Stimulated activated CD8-positive, alpha-beta memory T cell treated with anti-CD3 and anti-CD28 coated beads, Interleukin-12 subunit alpha, Interleukin-12 subunit beta, amount 100 ng/mL, for 24 hours (primary cell): ENCODE measurements around the gene BLZF1.
"Not testable (repeated sequence)": the region's sequence is repeated elsewhere in the genome, so short reads cannot be mapped to it uniquely, and the experiment has no call there.

Source experiments
- DNase-seq: peaks from one replicate; pipeline ENCODE4 v3.0.0-alpha.2; 2020; ENCODE audit errors: extremely low read depth

BLZF1 gene

DNA sequence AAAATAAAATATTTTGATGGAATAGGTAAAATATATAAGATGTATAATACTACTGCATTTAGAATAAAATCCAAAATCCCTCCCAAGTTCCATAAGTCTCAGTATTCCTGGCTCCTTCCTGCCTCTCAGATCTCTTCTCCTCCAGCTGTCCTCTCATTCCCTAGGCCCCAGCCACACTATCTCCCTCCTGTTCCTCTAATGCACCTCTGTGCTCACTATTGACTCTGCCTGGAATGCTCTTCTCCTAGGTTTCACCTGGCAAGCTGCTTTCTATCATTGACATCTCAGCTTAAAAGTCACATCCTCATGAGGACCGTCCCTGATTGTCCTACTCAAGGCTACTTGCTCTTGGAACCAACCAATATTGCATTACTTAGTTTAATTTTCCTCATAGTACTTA is 7.6 kb upstream of the BLZF1 start:
- no peak for DNase-seq

DNA sequence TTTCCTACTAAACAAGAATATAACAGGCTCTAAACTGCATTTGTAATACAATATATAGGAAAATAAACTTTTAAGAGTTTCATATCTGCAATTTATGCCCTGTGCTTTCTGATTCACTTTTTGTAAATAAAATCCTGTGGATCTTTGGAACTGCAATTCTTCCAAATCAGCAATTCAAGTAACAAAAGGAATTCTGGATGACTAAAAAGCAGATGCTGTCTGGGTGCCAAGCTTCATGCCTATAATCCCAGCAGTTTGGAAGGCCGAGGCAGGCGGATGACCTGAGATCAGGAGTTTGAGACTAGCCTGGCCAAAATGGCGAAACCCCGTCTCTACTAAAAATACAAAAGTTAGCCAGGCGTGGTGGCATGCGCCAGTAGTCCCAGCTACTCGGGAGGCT is 6.7 kb upstream of the BLZF1 start:
- no peak for DNase-seq

DNA sequence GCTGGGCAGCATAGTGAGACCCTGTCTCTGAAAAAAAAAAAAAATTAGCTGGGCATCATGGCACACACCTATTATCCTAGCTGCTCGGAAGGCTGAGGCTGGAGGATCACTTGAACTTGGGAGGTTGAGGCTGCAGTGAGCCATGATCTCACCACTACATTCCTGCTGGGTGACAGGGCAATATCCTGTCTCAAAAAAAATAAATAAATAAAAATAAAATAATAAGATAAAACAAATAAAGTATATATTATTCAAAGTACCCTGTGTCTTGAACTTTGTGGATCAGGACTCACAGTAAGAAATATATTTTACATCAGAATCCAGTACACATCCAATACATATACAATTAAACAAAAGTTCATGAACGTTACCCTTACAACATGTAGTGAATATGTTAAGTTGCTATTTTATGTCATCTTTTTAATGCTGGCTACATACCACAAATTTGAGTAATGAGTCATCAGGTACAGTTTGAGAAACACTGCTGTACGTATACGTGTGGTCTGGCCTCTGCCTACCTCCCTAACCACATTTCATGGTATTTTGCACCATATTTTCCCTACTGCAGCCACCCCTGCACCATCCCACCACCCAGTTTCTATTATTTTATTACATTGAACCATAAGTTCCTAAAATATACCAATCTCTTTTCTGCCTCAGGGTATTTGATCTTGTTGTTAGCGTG is 4.8 kb upstream of the BLZF1 start:
- DNase-seq = no peak

DNA sequence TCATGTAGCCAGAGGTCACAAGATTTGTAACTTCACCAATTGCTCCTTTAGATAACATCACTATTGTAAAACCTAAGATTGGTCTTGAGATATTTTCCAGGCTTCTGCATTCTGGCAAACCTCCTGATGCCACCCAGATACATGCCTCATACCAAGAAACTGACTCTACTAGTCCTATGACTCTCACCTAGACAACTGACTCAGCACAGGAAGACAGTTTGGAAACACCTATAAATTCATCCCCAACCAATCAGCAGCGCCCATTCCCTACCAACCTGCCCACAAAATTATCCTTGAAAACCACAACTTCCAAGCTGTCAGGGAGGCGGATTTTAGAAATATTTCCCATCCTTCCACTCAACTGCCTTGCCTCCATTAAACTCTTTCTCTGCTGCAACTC is 3.0 kb upstream of the BLZF1 start:
- no peak for DNase-seq

DNA sequence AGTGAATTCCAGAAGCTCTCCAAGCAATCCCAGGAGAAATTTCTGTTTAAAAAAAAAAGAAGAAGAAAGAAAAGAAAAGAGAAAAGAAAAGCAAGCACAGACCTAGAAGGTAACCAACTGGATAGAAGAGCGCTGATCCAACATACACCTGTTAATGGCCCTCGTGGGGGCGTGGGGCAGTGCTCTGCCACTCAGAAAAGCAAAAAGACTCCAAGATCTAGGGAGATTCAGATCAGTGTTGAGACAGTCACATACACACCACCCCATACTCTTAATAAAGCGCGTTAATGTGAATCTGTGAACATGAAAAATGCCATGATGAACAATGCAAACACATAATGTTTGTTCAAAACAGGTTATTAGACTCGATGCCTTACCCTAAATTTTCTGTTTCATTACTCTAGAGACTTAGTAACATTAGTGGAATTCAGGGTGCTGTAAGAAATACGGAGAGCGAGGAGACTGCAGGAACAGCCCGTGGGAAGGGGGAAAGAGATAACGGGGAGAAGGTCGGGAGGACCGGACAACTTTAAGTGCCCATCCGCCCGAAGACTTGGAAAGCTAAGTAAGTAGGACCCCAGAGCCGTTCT is 804 bp upstream of the BLZF1 start:
- no peak for DNase-seq

DNA sequence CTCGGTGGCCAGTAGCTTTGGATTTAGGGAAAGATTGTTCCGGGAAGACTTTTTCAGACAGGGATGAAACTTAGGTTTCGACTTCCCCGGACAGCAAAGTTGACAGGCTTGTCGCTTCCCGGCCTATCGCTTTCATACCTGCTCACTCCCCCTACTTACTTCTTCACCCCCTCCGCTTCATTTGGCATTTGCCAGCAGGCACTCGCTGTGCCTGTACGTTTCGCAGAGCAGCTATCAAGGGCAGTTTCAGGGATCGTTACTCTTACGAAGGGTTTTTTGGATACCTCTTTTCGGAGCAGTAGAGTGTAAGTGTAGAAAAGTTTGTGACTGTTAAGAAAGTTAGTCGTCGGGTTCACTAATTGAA is 393 bp downstream of the BLZF1 start:
- no peak for DNase-seq

DNA sequence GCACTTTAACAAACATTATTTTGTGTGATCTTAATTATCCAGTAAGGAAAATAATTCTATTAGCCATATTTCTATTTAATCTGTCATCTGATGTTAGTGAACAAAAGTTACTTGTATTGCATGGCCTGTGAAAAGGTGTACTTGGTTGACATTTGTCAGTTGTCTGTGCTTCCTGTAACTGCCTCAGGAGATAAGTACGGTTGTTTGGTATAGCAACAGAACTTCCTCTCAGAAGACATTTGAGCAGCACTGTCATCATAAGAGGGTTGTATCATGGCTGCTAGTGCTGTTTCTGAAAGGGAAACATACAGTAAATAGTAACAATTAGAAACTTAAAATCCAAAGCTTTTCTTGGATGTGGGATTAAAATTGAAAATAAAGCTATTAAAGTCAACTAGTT is 3.4 kb downstream of the BLZF1 start:
- DNase-seq = no peak

DNA sequence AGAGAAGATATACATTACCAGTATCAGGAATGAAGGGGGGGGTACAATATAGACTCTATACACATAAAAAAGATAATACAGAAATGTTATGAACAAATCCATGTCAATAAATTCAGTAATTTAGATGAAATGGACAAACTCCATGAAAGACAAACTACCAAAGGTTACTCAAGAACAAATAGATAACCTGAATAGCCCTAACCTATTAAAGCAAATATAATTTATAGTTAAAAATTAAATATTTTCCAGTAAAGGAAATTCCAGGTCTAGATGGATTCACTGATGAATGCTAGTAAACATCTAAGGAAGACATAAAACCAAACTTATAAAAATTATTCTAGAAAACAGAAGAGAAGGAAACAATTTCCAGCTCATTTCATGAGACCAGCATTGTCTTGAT is 13.2 kb downstream of the BLZF1 start:
- no peak for DNase-seq

DNA sequence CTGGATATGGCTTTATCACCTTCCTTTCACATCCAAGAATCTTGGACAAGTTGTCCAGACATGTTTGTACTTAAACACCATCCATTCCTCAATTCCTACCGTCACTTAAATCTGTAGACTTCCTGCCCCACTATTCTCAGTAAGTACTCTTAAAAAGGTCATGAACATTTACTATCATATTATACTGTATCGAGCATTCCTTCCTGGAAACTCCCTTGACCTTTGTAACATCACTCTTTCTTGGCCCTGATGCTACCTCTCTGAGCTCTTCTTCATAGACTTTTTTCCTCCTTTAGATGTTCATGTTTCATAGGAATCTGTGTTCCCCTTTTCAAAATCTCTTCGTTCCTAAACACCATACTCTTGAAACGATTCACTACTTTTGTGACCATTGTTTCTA is 15.5 kb downstream of the BLZF1 start:
- DNase-seq = no peak

DNA sequence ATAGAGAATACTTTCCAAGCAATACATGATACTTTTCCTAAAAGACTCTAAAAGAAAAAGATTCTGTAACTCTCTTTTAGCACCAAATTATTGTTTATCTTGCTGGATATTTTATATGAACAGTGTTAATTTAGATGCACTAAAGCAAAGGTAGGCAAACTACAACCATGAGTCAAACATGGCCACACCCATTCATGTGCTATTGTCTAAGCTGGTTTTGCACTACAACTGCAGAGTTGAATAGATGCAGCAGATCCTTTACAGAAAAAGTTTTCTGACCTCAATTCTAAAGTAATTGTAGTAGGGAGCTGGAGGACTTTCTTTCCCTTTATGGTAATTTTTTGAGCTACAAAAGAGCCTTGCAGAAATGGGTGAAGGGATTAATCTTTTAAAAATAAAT is 19.4 kb downstream of the BLZF1 start:
- DNase-seq = no peak

DNA sequence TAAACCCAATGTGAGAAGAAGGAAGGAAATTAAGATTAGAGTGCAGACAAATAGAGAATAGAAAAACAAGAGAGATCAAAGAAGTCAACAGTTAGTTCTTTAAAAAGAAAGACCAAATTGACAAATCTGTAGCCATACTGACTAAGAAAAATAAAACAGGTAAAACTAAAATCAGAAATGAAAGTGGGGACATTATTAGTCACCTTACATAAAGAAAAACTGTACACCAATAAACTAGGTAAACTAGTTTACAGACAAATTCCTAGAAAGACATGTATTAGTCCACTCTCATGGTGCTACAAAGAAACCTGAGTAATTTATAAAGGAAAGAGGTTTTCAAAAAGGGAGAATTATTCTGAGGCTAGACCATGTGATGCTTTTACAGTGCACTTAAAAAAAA is 22.3 kb downstream of the BLZF1 start:
- no peak for DNase-seq

DNA sequence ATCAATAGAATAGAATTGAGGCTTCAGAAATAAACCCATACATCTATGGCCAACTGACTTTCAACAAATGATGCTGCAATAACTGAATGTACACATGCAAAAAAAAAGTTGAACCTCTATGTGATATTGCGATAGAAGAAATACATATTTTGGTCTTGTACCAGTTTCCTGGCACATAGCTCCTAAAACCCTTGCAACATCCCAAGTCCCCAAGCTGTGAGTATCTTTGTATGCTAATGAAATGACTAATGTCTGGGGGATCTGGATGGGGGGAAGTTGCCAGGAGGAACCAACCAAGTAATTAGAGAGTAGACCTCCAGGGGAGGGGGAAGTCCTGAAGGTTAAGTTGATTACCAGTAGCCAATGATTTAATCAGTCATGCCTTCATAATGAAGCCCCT is 24.4 kb downstream of the BLZF1 start:
- no peak for DNase-seq

DNA sequence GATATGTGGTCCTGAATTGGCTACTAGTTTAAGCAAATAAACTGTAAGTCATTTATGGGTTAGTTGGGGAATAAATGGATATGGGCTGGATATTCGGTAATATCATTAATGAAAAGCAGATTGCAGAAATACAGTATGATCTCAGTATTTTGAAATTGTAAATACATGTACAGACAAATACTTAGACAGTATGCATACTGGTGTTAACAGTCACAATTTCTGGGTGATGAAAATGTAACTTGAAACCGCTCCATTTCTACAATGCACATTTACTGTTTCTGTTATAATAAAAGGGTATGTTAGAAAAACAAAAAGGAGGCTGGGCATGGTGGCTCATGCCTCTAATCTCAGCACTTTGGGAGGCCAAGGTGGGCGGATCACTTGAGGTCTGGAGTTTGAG is 28.0 kb downstream of the BLZF1 start:
- DNase-seq = no peak

DNA sequence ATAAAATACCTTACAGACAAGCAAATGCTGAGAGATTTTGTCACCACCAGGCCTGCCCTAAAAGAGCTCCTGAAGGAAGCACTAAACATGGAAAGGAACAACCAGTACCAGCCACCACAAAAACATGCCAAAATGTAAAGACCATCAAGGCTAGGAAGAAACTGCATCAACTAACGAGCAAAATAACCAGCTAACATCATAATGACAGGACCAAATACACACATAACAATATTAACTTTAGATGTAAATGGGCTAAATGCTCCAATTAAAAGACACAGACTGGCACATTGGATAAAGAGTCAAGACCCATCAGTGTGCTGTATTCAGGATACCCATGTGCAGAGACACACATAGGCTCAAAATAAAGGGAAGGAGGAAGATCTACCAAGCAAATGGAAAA is 34.6 kb downstream of the BLZF1 start:
- not testable (repeated sequence) for DNase-seq

DNA sequence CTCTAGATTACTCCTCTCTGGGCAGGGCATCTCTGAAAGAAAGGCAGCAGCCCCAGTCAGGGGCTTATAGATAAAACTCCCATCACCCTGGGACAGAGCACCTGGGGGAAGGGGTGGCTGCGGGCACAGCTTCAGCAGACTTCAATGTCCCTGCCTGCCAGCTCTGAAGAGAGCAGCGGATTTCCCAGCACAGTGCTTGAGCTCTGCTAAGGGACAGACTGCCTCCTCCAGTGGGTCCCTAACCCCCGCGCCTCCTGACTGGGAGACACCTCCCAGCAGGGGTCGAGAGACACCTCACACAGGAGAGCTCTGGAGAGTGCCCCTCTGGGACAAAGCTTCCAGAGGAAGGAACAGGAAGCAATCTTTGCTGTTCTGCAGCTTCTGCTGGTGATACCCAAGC is 40.3 kb downstream of the BLZF1 start:
- DNase-seq = not testable (repeated sequence)

DNA sequence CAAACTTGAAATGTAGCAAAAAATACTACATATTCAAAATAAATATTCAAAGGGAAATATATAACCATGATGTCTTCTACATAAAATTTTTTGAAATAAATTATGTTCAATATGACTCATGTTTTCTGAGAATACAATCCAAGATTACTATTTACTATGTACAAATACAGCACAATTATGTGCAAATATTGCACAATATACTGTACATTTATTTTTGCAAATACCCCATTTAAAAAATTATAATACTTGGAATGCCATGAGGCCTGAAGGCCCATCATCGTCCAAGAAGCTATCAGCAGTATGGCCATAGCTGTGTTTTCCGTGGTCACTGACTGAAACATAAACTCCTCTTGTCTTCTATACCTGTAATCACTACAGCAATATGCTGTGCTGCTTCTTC is 47.0 kb downstream of the BLZF1 start:
- DNase-seq = no peak

DNA sequence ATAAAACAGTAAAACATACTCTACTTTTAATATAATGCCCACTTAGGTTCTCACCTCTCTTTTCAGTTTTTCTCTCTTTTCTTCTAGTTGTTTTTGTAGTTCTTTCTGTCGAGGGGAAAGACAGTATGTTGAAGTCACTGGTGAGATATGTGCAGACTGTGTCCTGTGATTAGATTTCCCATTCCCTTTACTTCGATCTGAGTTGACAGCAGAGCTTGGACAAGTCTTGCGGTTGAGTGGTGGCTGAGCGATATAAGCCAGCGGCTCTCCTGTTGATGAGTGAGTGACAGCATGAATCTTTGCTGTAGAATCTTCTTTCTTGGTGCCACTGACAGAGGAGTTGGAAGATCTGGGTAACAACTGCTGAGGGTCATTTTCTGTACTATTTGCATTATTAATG is 53.3 kb downstream of the BLZF1 start:
- no peak for DNase-seq

DNA sequence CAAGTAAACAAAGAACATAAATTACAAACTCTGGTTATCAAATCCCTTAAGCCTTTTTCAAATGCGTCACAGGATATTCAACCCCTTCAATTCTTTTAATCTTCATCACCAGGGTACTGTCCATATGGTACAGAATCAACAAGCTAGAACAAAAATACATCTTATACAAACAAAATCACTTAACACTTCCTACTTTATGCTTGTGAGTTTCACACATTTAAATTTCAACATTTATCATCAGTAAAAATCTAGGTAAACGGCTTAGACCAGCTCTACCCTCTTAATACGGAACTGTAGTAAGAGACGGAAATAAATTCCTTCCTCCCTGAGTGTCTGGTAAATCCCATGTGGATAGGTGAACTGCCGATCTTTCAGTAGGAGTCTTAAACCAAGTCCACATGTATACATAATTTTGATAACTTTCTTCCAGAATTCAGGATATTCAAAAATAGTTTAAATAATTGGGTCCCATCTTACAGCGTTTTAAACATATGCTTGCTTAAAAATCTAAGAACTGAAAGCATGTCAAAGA is 58.2 kb downstream of the BLZF1 start:
- no peak for DNase-seq

DNA sequence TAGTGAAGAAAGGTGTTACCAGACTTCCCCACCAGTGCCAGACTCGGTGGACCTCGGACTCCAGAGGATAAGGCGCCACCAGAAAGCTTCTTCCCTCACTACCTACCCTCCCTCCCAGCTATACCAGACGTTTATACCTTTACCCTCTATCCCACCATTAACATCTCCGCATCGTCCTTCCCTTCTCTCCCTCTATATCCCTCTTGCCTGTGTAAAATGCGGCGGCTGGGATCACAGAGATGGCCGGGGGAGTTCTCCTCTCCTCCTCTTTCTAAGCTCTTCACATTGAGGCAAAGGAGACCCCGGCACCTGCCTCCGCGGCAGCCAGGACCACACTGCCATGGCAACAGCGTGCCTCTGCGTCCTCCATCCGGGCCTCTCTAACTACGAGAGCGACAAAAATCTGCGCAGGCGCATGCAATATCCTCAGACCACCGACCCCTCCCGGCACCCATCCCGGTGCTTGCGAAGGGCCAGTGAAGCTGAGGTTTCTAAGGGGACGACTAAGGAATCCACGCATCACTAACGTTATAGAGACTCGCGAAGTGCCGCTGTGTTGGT is 59.2 kb downstream of the BLZF1 start, which contains the start of gene CCDC181:
Gene CCDC181 (minus strand): TSS at position 394 of the 561 bp plus-strand sequence. CDS start 2,547 bp downstream, outside the sequence.
- peak; percentile 26 for DNase-seq
